ENCODE data around the gene SIK3.
"Not testable (repeated sequence)": the region's sequence is repeated elsewhere in the genome, so short reads cannot be mapped to it uniquely, and the experiment has no call there.

SIK3 gene

GRCh38 chr11:117098269-117099232, at the start of gene SIK3:
SIK3 (minus strand) TSS chr11:117098428; CDS start chr11:117098415, 13 bp downstream.
- peak; percentile 41 to 90 for DNase-seq

GRCh38 chr11:117146521-117146920, 48.3 kb upstream of the SIK3 start:
- no peak for DNase-seq

GRCh38 chr11:117145393-117145761, 47.1 kb upstream of the SIK3 start:
- no peak for DNase-seq

DNA sequence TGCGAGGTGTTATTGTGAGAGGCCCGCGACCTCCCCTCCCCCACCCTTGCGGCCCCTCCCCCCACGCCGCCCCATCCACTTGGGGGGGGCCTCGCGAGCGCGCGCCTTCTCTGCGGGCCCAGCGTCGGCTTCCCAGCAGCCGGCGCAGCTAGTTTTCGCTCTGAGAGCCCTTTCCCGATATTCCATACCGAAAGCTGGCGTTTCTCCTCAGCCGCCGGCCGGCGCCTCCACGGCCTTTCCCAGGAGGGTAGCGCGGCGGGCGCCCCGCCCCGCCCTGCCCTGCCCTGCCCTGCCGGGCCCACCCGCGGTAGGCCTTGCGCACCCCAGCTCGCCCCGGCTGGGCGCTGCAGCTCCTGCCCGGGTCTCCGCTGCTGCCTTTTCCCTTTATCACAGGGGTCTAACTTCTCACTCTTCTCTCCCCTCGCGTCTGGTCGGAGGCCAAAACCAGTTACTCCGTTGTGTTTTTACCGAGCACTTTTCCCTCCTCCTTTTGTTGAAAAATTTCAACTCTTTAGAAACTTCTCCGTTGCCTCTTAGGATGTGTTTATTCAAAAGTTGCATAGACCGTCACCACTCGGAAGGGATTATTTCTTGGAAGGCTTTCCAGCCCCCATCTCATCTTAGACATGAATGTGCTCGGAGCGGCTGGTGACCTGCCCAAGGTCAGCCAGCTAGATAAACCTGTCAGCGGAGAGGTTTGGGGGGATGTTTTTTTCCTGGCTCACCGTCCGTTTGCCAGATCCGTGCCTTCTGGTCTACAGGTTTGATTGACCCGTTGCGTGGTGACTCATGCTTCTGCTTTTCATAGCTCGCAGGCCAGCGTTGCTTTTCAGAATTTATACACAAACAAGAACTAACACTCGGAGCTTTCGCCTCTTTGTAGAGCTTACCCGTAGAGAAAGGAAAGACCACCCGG, 46.5 kb upstream of the SIK3 start:
- peak; percentile 58 to 59 for DNase-seq

GRCh38 chr11:117143871-117144476, 45.7 kb upstream of the SIK3 start, which contains the start of gene PAFAH1B2:
PAFAH1B2 (plus strand) TSS chr11:117144287; CDS start chr11:117152448, 8,161 bp downstream.
- peak; percentile 85 to 87 for DNase-seq

- DNase-seq, result no peak
These were observed 45.2 kb upstream of the SIK3 start for GRCh38 chr11:117143390-117143789.

DNA sequence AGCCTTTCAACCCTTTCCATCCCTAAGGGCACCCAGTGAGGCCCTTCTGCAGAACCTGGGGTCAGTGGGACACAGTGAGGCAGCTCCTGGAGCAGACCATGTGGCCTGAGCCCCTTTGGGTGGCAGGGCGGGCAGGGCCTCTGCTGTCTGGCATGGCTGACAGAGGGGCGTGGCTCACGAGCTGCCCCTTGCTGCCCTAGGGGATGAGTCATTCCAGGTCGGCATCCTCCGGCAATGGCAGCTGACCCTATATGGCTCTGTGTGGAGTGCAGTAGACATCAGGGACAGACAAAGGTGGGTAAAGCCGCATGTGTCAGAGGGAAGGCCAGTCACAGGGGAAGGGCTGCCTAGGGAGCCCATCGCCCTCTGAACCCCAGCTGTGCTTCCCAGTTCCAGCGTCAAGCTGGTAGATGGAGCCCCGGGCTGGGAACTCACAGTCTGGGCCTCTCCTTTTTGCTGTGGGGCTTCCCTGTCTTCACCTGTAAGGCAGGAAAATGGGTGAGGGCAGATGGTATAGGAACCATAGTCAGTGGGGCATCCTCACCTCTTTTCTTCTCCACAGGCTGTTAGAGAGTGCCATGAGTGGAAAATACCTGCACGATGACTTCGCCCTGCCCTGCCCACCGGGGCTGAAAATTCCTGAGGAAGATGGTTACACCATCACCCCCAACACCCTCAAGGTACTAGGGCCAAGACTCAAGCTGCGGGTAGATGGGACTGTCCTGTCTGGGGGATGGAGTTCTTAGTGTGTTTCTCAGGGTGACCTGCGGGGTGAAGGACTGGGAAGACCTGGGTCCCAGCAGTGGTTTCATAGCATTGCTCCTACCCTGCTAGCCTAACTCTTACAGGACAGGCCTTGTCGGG, 39.2 kb upstream of the SIK3 start:
- DNase-seq, result not testable (repeated sequence)

DNA sequence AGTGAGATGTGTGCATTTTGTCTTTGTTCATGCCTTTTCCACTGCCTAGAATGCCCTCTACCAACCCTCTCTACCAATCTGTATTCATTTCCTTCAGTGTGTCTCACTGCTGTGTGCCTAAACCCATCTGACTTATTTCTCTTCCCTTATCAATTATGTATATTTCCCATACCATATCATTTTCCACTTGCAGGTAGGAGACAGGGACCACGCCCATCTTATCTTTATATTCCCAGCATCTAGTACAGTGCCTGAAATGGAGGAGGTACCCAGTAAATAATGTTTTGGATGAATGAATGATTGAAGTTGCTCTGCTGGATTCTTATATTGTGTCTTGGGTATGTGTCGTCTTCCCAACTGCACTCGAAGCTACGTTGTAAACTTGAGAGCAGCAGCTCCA, 36.8 kb upstream of the SIK3 start:
- DNase-seq, result not testable (repeated sequence)

DNA sequence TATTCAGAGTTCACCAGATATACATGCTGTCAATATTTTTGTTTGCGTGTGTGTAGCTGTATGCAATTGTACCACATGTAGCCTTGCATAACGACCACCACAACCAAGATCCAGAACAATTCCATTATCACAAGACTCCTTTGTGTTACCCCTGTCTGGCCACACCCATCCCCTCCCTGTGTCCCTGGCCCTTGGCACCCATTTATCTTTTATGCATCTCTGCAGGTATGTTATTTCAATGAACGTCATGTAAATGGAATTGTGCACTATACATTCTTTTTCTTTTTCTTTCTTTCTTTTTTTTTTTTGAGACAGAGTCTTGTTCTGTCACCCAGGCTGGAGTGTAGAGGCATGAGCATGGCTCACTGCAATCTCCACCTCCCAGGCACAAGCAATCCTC, 36.2 kb upstream of the SIK3 start:
- DNase-seq, result no peak

- DNase-seq, result no peak
These were observed 32.7 kb upstream of the SIK3 start for GRCh38 chr11:117130879-117131278.

- not testable (repeated sequence) for DNase-seq
These were observed 32.2 kb upstream of the SIK3 start for GRCh38 chr11:117130396-117130795.

GRCh38 chr11:117128289-117128688, 30.1 kb upstream of the SIK3 start:
- no peak for DNase-seq

GRCh38 chr11:117127171-117127901, 29.1 kb upstream of the SIK3 start:
- DNase-seq, result no peak

DNA sequence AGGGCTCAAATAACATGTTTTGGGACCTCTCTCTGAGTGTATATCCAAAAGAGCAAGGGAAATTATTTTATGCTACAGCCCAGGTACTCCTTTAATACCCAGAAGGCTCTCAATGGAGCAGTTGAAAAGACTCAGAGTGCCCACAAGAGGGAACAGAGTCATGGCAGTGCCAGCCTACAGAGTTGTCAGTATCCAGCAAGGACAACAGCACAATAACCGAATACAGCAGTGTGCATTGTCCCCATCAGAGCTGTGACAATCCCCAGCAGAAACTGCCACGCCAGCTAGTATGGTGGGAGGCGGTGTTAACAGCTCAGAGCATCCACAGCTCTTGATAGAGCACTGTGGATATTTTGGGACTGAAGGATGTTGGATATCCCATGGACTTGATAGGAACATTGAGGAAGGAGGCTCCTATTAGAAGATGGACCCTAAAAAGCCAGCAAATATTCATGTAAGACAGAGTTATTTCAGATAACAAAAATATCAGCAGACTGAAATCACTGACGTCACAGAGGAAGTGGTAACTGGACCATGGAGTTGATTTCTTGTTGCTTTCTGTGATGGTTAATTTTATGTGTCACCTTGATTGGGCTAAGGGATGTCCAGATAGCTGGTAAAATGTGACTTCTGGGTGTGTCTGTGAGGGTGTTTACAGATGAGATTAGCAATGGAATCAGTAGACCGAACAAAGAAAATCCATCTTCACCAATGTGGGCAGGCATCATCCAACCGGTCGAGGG, 28.2 kb upstream of the SIK3 start:
- no peak for DNase-seq

- no peak for DNase-seq
These were observed 24.3 kb upstream of the SIK3 start for GRCh38 chr11:117122556-117122955.

GRCh38 chr11:117121176-117121575, 22.9 kb upstream of the SIK3 start:
- no peak for DNase-seq

GRCh38 chr11:117117681-117118080, 19.5 kb upstream of the SIK3 start:
- DNase-seq, result no peak

DNA sequence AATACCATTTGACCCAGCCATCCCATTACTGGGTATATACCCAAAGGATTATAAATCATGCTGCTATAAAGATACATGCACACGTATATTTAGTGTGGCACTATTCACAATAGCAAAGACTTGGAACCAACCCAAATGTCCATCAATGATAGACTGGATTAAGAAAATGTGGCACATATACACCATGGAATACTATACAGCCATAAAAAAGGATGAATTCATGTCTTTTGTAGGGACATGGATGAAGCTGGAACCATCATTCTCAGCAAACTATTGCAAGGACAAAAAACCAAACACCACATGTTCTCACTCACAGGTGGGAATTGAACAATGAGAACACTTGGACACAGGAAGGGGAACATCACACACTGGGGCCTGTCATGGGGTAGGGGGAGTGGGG, 14.7 kb upstream of the SIK3 start:
- not testable (repeated sequence) for DNase-seq

DNA sequence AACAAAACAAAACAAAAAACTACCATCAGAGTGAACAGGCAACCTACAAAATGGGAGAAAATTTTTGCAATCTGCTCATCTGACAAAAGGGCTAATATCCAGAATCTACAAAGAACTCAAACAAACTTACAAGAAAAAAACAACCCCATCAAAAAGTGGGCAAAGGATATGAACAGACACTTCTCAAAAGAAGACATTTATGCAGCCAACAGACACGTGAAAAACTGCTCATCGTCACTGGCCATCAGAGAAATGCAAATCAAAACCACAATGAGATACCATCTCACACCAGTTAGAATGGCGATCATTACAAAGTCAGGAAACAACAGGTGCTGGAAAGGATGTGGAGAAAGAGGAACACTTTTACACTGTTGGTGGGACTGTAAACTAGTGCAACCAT, 14.3 kb upstream of the SIK3 start:
- not testable (repeated sequence) for DNase-seq

DNA sequence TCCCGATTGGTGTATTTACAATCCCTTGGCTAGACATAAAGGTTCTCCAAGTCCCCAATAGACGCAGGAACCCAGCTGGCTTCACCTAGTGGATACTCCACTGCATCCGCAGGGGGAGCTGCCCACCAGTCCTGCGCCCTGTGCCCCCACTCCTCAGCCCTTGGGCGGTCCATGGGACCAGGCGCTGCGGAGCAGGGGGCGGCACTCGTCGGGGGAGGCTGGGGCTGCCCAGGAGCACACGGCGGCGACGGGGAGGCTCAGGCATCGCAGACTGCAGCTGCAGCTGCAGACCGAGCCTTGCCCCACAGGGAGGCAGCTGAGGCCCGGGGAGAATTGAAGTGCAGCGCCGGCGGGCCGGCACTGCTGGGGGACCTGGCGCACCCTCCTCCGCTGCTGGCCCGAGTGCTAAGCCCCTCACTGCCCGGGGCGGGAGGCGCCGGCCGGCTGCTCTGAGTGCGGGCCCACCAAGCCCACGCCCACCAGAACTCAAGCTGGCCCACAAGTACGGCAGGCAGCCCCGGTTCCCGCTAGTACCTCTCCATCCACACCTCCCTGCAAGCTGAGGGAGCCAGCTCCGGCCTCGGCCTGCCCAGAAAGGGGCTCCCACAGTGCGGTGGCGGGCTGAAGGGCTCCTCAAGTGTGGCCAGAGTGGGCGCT, 12.2 kb upstream of the SIK3 start:
- DNase-seq, result no peak

Data from bone marrow (tissue), 2 donors.